Astrocyte (in vitro differentiated cells and primary cell): ENCODE data around the gene PAFAH2. TPM values are rescaled to one million over a fixed set of nuclear protein-coding genes. Genes with fewer than 3 reads are reported as not detected.

Source experiments
- DNase-seq: peaks from one replicate; pipeline ENCODE4 v3.0.0-alpha.2; 2010; ENCODE audit warnings: low read depth
- FAIRE-seq: peaks from 2 replicates; lab custom pipeline; 2011; peaks lifted over from hg19 to GRCh38; lab: Jason Lieb, UNC
- H2AFZ ChIP-seq: 2 replicates; pipeline ENCODE4 v1.6.0; 2012; ENCODE audit warnings: low read depth, low read length, inconsistent platforms
- H3K27ac ChIP-seq: 2 replicates; pipeline ENCODE4 v1.5.1; 2011; ENCODE audit warnings: low read depth, low read length, inconsistent platforms
- H3K27me3 ChIP-seq: 2 replicates; pipeline ENCODE4 v1.6.0; 2011; ENCODE audit warnings: low read length, inconsistent platforms; ENCODE audit not compliant: insufficient read depth
- H3K36me3 ChIP-seq: 2 replicates; pipeline ENCODE4 v1.5.1; 2011; ENCODE audit warnings: low read length, inconsistent platforms; ENCODE audit not compliant: insufficient read depth
- H3K4me1 ChIP-seq: 2 replicates; pipeline ENCODE4 v1.5.1; 2011; ENCODE audit warnings: low read length, inconsistent platforms; ENCODE audit not compliant: insufficient read depth
- H3K4me2 ChIP-seq: 2 replicates; pipeline ENCODE4 v1.6.0; 2012; ENCODE audit warnings: low read length, inconsistent platforms
- H3K4me3 ChIP-seq: 2 replicates; pipeline ENCODE4 v1.5.1; 2011; ENCODE audit warnings: low read depth, mild to moderate bottlenecking, low read length, inconsistent platforms; ENCODE audit not compliant: insufficient read depth
- H3K79me2 ChIP-seq: 2 replicates; pipeline ENCODE4 v1.6.0; 2012; ENCODE audit warnings: mild to moderate bottlenecking, low read length, inconsistent platforms; ENCODE audit not compliant: insufficient read depth
- H3K9ac ChIP-seq: 2 replicates; pipeline ENCODE4 v1.6.0; 2012; ENCODE audit warnings: mild to moderate bottlenecking, low read length, inconsistent platforms
- H3K9me3 ChIP-seq: 2 replicates; pipeline ENCODE4 v1.5.1; 2012; ENCODE audit warnings: low read depth, mild to moderate bottlenecking, low read length, inconsistent platforms; ENCODE audit not compliant: insufficient read depth
- H4K20me1 ChIP-seq: 2 replicates; pipeline ENCODE4 v1.6.0; 2012; ENCODE audit warnings: low read length, inconsistent platforms; ENCODE audit not compliant: insufficient read depth
- H3K27ac Mint-ChIP-seq: one replicate; pipeline ENCODE4 v1.8.0; 2021; ENCODE audit warnings: mild to moderate bottlenecking, mixed read lengths; ENCODE audit not compliant: unreplicated experiment
- H3K27me3 Mint-ChIP-seq: one replicate; pipeline ENCODE4 v1.8.0; 2021; ENCODE audit warnings: low read depth, mixed read lengths; ENCODE audit not compliant: unreplicated experiment
- H3K36me3 Mint-ChIP-seq: one replicate; pipeline ENCODE4 v1.8.0; 2021; ENCODE audit warnings: low read depth, mixed read lengths; ENCODE audit not compliant: unreplicated experiment
- H3K4me1 Mint-ChIP-seq: one replicate; pipeline ENCODE4 v1.8.0; 2021; ENCODE audit warnings: low read depth, mixed read lengths; ENCODE audit not compliant: unreplicated experiment
- H3K4me3 Mint-ChIP-seq: one replicate; pipeline ENCODE4 v1.8.0; 2021; ENCODE audit warnings: mild to moderate bottlenecking, moderate library complexity, mixed read lengths; ENCODE audit not compliant: unreplicated experiment
- H3K9me3 Mint-ChIP-seq: one replicate; pipeline ENCODE4 v1.8.0; 2021; ENCODE audit warnings: mild to moderate bottlenecking, mixed read lengths; ENCODE audit not compliant: unreplicated experiment
- CTCF ChIP-seq: IDR thresholded peaks from 2 replicates; pipeline ENCODE4 v1.5.1; 2011; ENCODE audit warnings: low read depth, mild to moderate bottlenecking, inconsistent platforms, low read length, moderate library complexity; ENCODE audit not compliant: insufficient read depth
- EZH2 ChIP-seq: IDR thresholded peaks from 2 replicates; pipeline ENCODE4 v1.6.1; 2012; ENCODE audit warnings: mild to moderate bottlenecking, low read length, inconsistent platforms; ENCODE audit not compliant: insufficient read depth
- total RNA-seq: library from RNA; stranded (reverse); gene quantifications from 2 replicates; pipeline ENCODE4 v1.2.1, GENCODE V29; 2021

The PAFAH2 gene
- total RNA-seq, 1 donor from 2014 or later: 14.1 TPM

DNA sequence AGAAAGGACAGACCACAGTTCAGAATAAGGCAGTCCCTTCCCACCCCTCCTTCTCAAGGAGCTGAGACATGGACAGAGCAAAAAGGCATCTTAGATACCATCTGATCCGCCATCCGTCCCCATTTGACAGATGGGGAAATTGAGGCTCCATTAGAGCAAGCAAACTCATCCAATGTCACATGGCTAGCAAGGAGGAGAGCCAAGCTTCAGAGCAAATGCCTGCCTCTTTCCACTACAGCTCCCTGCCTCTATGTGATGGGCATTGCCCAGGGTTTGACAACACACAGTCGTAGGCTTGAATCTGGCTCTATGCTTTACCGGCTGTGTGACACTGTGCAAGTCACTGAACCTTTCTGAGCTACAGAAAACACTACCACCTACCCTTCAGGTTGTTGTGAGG lies 44.1 kb upstream of the PAFAH2 start:
- Histone ChIP-seq H4K20me1 (no peaks in the 10 kb centered on the region), H3K27me3 (peaks cover 38% of the 10 kb centered on the region), H3K9me3 (no peaks in the 10 kb centered on the region), H3K9ac (no peak overlapping the region), H2AFZ (no peak overlapping the region), H3K4me1 (peaks cover 2% of the 10 kb centered on the region), H3K36me3 (no peaks in the 10 kb centered on the region), H3K4me3 (no peak overlapping the region), H3K27ac (no peak overlapping the region), H3K79me2 (no peaks in the 10 kb centered on the region), H3K4me2 (no peak overlapping the region)
- FAIRE-seq (no peak), DNase-seq (no peak)
- H3K36me3 Mint-ChIP-seq: peaks cover 3% of the 10 kb centered on the region
- H3K9me3 Mint-ChIP-seq: peaks cover 3% of the 10 kb centered on the region
- no peaks in the 10 kb centered on the region for H3K4me1 Mint-ChIP-seq
- TF ChIP-seq EZH2: no peak
- TF ChIP-seq CTCF: no peak
- H3K27me3 Mint-ChIP-seq: peaks cover 49% of the 10 kb centered on the region
- H3K27ac Mint-ChIP-seq: no peak overlapping the region
- H3K4me3 Mint-ChIP-seq: no peak overlapping the region

DNA sequence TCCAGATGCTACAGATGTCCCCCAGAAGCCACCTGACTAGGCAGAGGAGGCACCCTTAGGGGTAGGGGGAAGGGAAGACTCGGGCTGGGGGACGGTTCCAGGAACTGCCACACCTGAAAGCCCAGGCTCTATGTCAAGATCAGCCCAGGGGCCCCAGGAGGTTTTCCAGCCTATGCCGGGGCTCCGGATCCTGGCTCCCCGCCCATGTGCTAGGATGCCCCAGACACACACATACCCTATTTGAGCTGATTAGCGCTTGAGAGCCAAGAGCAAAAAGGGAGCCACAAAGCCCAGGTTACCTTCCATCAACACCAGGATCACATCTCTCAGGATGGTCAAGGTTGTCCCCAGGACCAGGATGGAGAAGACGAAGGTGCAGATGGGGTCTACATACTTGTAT lies 43.5 kb upstream of the PAFAH2 start:
- peaks cover 5% of the 10 kb centered on the region for H3K4me1 ChIP-seq
- no peaks in the 10 kb centered on the region for H3K36me3 ChIP-seq
- H3K79me2 ChIP-seq: no peaks in the 10 kb centered on the region
- DNase-seq: no peak
- Mint-ChIP-seq H3K36me3 (peaks cover 3% of the 10 kb centered on the region), H3K9me3 (peaks cover 3% of the 10 kb centered on the region), H3K27me3 (peaks cover 43% of the 10 kb centered on the region), H3K27ac (no peak overlapping the region), H3K4me1 (peaks cover 5% of the 10 kb centered on the region), H3K4me3 (no peak overlapping the region)
- no peak for TF ChIP-seq EZH2
- TF ChIP-seq CTCF: no peak
- H3K9me3 ChIP-seq: no peaks in the 10 kb centered on the region
- H3K9ac ChIP-seq: no peak overlapping the region
- peaks cover 32% of the 10 kb centered on the region for H3K27me3 ChIP-seq
- no peak for FAIRE-seq
- no peaks in the 10 kb centered on the region for H4K20me1 ChIP-seq
- no peak overlapping the region for H3K27ac ChIP-seq
- H3K4me3 ChIP-seq: no peak overlapping the region
- no peak overlapping the region for H2AFZ ChIP-seq
- H3K4me2 ChIP-seq: no peak overlapping the region

DNA sequence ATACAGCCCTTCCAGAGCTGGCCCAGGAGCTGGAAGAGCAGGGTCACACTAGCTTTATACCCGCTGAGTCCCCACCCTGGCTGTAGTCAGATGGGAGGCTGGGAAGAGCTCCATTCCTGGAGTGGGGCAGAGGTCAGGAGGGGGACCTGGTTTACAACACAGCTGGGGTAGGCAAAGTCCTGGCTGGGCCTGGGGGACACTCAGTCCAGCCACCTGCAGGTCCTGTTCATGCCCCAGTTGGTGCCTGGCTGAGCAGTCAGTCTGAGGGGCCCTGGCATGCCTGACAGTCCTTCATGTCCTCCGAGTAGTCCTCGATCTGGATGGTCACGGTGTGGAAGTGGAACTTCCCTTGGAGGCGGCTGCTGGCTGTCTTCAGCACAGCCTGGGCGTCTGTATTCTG lies 41.0 kb upstream of the PAFAH2 start:
- FAIRE-seq (no peak), DNase-seq (no peak)
- Mint-ChIP-seq H3K27me3 (peaks cover 29% of the 10 kb centered on the region), H3K4me3 (no peak overlapping the region), H3K27ac (no peak overlapping the region), H3K9me3 (peaks cover 3% of the 10 kb centered on the region), H3K36me3 (peaks cover 4% of the 10 kb centered on the region), H3K4me1 (peaks cover 16% of the 10 kb centered on the region)
- H3K36me3 ChIP-seq: no peaks in the 10 kb centered on the region
- no peak overlapping the region for H3K4me2 ChIP-seq
- H2AFZ ChIP-seq: no peak overlapping the region
- no peak overlapping the region for H3K9ac ChIP-seq
- no peaks in the 10 kb centered on the region for H3K9me3 ChIP-seq
- TF ChIP-seq CTCF (no peak), EZH2 (no peak)
- H4K20me1 ChIP-seq: no peaks in the 10 kb centered on the region
- H3K79me2 ChIP-seq: no peaks in the 10 kb centered on the region
- no peak overlapping the region for H3K27ac ChIP-seq
- no peak overlapping the region for H3K4me3 ChIP-seq
- H3K27me3 ChIP-seq: peaks cover 12% of the 10 kb centered on the region
- peaks cover 7% of the 10 kb centered on the region for H3K4me1 ChIP-seq
